ENCODE results near the gene ZFP3. TPM values are rescaled to one million over a fixed set of nuclear protein-coding genes. Genes with fewer than 3 reads are reported as not detected.

Gene ZFP3
- total and polyA plus RNA-seq, 2 donors (not counting 1 experiment from before 2014, with no cell fraction given), result 2.6 to 3.1 TPM

DNA sequence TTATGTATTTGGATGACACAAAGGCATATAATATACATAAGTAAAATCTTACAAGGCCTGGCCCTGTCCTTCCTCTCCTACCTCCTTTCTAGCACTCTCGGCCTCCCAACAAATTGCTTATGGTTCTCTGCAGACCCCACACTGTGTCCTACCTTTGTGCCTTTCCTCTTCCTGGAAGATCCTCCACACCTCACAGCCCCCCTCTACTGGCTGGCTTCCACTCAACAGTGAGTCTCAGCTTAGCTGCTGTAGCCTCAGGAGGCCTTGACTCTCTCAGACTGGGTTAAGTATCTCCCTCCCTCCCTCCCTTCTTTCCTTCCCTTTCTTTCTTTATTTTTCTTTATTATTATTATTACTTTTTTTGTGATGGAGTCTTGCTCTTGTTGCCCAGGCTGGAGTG is 34.7 kb upstream of the ZFP3 start:
- Histone ChIP-seq H2AFZ (ENCODE audit: low read length) (no peak overlapping the region), H3K4me2 (ENCODE audit: extremely low read depth, insufficient read depth, low read length) (no peak overlapping the region), H3K79me2 (ENCODE audit: control insufficient read depth, insufficient read depth, low read length) (no peaks in the 10 kb centered on the region), H3K36me3 (ENCODE audit: control insufficient read depth, insufficient read depth, low read length) (no peaks in the 10 kb centered on the region), H4K20me1 (ENCODE audit: control insufficient read depth, extremely low read depth, insufficient read depth, low read length) (no peaks in the 10 kb centered on the region), H3K4me1 (ENCODE audit: control insufficient read depth, extremely low read depth, insufficient read depth, low read length) (no peaks in the 10 kb centered on the region), H3K27ac (ENCODE audit: insufficient read depth, low read length) (no peak overlapping the region), H3K9ac (ENCODE audit: insufficient read depth, low read length) (no peak overlapping the region), H3K4me3 (replicated peaks in 1 of 4; ENCODE audit: control extremely low read depth in 1 of 4, insufficient read depth in 1 of 4, low read depth in 3 of 4, low read length in 4 of 4) (no peak overlapping the region), H3K27me3 (ENCODE audit: control insufficient read depth, insufficient read depth, low read length) (peaks cover 2% of the 10 kb centered on the region), H3K9me3 (ENCODE audit: control insufficient read depth, insufficient read depth, low read depth, low read length) (no peaks in the 10 kb centered on the region)
- TF ChIP-seq EZH2 (IDR thresholded peaks at IDR 0.05; ENCODE audit: low read length, missing control alignments), result no peak
- TF ChIP-seq CTCF (conservative IDR thresholded peaks at IDR 0.05 in 1 of 2, IDR thresholded peaks at IDR 0.05 in 1 of 2; ENCODE audit: low read depth in 1 of 2, low read length in 2 of 2), result no peak
- no peak for DNase-seq (ENCODE audit: low read depth in 2 of 2)

GRCh38 chr17:5044630-5045029 is 33.6 kb upstream of the ZFP3 start:
- no peak for DNase-seq (ENCODE audit: low read depth in 2 of 2)
- Histone ChIP-seq H3K36me3 (ENCODE audit: control insufficient read depth, insufficient read depth, low read length) (no peaks in the 10 kb centered on the region), H3K4me2 (ENCODE audit: extremely low read depth, insufficient read depth, low read length) (no peak overlapping the region), H3K9ac (ENCODE audit: insufficient read depth, low read length) (no peak overlapping the region), H3K4me1 (ENCODE audit: control insufficient read depth, extremely low read depth, insufficient read depth, low read length) (peaks cover 3% of the 10 kb centered on the region), H4K20me1 (ENCODE audit: control insufficient read depth, extremely low read depth, insufficient read depth, low read length) (no peaks in the 10 kb centered on the region), H2AFZ (ENCODE audit: low read length) (no peak overlapping the region), H3K79me2 (ENCODE audit: control insufficient read depth, insufficient read depth, low read length) (no peaks in the 10 kb centered on the region), H3K27ac (ENCODE audit: insufficient read depth, low read length) (no peak overlapping the region), H3K4me3 (replicated peaks in 1 of 4; ENCODE audit: control extremely low read depth in 1 of 4, insufficient read depth in 1 of 4, low read depth in 3 of 4, low read length in 4 of 4) (no peak overlapping the region), H3K27me3 (ENCODE audit: control insufficient read depth, insufficient read depth, low read length) (peaks cover 2% of the 10 kb centered on the region), H3K9me3 (ENCODE audit: control insufficient read depth, insufficient read depth, low read depth, low read length) (no peaks in the 10 kb centered on the region)
- TF ChIP-seq CTCF (conservative IDR thresholded peaks at IDR 0.05 in 1 of 2, IDR thresholded peaks at IDR 0.05 in 1 of 2; ENCODE audit: low read depth in 1 of 2, low read length in 2 of 2), result no peak

DNA sequence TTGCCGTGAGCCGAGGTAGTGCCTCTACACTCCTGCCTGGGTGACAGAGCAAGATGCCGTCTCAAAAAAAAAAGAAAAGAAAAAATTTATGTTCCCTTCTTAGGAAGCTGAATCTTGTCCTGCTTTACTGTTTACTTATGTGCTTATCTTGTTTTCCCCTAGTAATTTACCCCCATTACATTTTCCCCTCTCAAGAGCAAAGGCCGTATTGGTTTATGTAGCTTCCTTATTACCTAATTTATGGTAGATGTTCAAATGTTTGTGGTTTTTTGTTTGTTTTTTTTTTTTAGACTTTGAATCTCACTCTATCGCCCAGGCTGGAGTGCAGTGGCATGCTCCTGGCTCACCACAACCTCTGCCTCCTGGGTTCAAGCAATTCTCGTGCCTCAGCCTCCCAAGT is 32.8 kb upstream of the ZFP3 start:
- Histone ChIP-seq H3K9ac (ENCODE audit: insufficient read depth, low read length) (no peak overlapping the region), H3K4me1 (ENCODE audit: control insufficient read depth, extremely low read depth, insufficient read depth, low read length) (peaks cover 4% of the 10 kb centered on the region), H4K20me1 (ENCODE audit: control insufficient read depth, extremely low read depth, insufficient read depth, low read length) (no peaks in the 10 kb centered on the region), H2AFZ (ENCODE audit: low read length) (no peak overlapping the region), H3K27me3 (ENCODE audit: control insufficient read depth, insufficient read depth, low read length) (peaks cover 2% of the 10 kb centered on the region), H3K9me3 (ENCODE audit: control insufficient read depth, insufficient read depth, low read depth, low read length) (no peaks in the 10 kb centered on the region), H3K27ac (ENCODE audit: insufficient read depth, low read length) (no peak overlapping the region), H3K36me3 (ENCODE audit: control insufficient read depth, insufficient read depth, low read length) (no peaks in the 10 kb centered on the region), H3K79me2 (ENCODE audit: control insufficient read depth, insufficient read depth, low read length) (no peaks in the 10 kb centered on the region), H3K4me2 (ENCODE audit: extremely low read depth, insufficient read depth, low read length) (no peak overlapping the region), H3K4me3 (replicated peaks in 1 of 4; ENCODE audit: control extremely low read depth in 1 of 4, insufficient read depth in 1 of 4, low read depth in 3 of 4, low read length in 4 of 4) (no peak overlapping the region)
- TF ChIP-seq CTCF (conservative IDR thresholded peaks at IDR 0.05 in 1 of 2, IDR thresholded peaks at IDR 0.05 in 1 of 2; ENCODE audit: low read depth in 1 of 2, low read length in 2 of 2) (no peak), EZH2 (IDR thresholded peaks at IDR 0.05; ENCODE audit: low read length, missing control alignments) (no peak)
- no peak for DNase-seq (ENCODE audit: low read depth in 2 of 2)
